HG03457 (cell line): ENCODE data around the gene GADL1.

Experiments
- ATAC-seq: cut with Tn5 transposase; IDR thresholded peaks from one replicate; pipeline ENCODE4 v1.9.1; 2021; ENCODE audit warnings: moderate number of reproducible peaks; ENCODE audit not compliant: unreplicated experiment

GADL1 gene

DNA sequence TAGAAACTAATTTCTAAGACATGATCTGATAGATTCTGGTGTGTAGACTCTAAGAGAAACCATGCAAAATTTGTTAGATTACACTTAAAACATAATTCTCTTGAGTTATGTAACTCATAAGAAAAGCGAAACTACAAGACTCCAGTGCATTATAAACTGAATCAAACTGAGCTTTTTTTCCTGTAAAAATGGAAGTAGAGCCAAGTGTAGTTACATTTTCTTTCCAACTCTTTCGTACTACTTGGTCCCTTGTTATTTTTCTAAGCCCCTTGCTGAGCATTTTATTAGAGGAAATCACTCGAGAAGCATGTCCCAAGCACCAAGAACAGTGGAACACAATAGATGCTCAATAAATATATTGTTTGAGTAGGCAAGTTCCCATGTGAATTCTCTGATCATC is 130.2 kb downstream of the GADL1 start:
- ATAC-seq = no peak

DNA sequence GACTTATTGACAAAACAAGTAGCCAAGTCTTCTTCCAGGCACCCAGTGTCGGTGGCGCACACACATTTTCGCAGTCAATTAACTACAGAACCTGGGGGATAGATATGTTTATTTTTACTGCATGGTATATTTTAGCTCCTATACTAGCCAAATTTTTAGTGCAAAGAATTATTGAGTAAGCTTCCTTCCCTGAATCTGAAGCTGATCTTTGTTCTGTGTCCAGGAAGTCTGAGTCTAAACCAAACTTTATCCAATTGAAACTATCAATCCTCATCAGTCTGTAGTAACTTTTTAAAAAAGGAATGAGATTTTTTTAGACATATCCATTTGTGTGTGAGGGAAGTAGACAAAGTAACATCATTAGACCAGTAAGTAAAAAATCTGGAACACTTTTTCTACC is 133.1 kb downstream of the GADL1 start:
- ATAC-seq = no peak

DNA sequence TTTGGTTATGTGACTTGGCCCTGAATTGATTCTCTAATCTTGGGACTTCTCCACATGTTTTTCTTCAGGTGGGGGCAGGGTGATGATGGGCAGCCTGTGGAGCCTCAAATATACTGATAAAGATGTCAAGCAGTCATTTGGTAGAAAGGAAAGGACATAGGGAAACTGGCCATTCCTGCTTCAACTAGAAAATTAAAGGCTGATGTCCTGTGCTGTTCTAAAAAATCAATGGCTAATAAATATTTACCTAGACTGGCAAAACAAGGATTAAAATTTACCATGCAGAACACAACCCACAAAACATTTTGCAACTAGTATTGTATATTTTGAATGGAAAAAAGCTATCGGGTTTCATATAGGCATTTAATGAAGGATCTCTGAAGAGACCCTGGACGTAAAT is 133.7 kb downstream of the GADL1 start:
- no peak for ATAC-seq

- ATAC-seq = no peak
Observed at GRCh38 chr3:30760040-30760695, 134.3 kb downstream of the GADL1 start.

DNA sequence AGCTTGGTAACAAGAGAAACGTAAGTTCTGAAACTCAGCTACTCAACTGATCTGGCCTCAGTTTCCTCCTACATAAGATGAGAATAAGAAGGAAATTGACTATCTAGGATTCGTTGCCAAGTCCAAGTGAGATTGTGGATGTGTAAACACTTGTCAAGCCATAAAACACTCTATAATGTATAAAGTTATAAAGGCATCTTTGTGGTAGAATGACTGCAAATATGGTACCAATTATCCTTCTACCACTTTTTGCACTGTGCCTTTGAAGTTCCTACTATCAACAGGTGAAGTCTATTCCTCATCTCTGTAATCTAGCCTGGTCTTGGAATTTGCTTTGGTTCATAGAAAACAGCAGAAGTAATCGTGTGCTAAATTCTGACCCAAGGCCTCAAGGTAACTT is 138.2 kb downstream of the GADL1 start:
- ATAC-seq = no peak

DNA sequence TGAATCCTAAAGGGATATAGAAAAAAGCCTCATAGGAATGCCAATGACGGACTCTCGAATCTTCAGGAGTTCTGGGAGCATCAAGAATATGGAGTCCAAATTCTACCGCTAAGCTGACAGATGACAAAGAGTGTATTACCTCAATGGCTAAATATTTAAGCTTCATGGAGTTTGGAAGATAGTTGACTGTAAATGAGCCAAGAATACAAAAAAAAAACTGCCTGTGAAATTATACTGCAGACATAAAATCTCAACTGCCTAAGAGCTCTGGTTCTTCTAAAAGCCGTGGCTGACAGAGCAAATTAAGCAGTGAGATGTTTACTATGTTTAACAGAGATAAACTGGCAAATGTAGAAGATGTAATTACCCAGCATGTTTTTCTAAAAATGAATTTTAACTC is 140.0 kb downstream of the GADL1 start:
- no peak for ATAC-seq

DNA sequence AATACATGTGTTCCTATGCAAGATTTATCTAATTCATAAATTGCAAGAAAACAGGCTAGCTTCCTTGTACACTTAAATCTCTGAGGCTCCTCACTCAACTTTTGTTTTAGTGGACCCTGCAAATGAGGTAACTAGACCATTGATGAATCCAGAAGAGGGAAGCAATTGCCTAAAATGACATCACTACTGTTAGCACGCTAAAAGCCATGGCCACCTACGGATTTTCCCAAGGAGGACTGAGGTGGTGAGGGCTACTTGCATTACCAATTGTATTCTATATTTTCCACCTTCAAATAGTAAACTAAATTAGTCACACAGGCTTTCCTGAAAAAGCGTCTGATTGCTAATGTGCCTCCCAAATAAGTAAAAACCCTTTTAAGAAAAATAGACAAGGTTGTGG is 140.7 kb downstream of the GADL1 start:
- no peak for ATAC-seq

DNA sequence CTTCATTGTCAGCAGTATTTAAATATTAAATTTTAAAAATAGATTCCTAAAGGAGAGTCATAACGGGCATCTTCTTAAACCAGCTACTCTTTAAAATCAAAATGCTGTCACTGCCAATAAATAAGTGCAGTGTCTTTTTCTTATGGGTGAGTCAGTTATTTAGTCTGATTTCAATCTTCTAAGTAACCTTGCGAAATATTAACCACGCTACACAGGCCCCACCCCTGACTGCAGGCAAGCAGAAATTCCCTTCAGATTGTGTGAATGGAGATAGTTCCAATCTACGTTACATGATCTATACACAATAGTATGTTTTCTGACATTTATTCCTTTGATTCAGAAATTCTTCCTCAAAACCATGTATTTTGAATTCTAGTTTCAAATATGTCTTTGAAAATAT is 141.5 kb downstream of the GADL1 start:
- ATAC-seq = no peak

GRCh38 chr3:30752491-30752890 is 142.0 kb downstream of the GADL1 start:
- ATAC-seq = no peak

DNA sequence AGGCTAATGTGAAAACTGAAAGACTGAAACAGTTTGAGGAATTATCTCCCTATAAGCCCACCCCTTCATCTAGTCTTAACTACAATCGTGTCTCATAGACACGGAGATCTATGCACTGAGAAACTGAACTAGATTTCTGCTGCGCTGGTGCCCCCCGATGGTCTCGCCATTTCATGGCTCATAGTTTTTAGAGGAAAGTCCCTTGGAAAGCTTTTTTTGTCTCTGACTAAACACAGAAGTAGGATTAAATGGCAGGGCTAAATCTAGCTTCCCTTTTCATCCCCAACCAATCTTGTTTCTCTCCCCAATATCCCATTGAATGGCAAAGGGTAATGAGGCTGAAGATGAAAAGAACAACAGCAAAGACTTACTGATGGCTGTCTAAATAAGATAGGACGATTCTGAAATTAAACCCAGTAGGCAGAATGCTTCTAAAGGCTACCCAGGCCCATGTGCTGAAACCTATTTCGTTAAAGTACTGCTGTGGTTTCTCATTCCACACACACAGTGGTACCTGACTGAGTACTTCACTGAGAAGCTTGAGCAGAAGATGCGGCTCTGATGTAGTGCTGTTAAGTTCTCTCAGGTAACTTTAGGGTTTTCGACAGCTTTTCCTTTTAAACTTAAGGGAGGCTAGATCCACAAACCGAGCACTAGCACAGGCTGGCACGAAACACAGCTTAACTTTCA is 142.7 kb downstream of the GADL1 start:
- ATAC-seq = no peak

DNA sequence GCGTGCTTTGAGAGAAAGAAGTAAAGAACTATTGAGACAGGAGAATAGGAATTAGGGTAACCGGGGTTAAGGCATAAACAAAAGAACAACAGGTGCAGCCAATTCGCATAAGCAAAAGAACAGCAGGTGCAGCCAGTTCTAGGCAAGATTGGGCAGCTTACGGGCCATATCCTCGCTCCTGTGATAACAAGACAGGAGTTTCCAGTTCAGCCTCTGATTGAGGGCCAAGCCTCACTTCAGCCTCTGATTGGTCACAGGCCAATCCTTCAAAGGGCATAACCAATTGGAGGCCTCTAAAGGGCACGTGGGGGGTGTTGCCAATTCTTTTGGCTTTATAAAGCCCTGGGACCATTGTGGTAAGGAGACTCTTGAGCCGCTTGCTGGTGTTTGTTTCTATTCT is 143.5 kb downstream of the GADL1 start:
- ATAC-seq = no peak

DNA sequence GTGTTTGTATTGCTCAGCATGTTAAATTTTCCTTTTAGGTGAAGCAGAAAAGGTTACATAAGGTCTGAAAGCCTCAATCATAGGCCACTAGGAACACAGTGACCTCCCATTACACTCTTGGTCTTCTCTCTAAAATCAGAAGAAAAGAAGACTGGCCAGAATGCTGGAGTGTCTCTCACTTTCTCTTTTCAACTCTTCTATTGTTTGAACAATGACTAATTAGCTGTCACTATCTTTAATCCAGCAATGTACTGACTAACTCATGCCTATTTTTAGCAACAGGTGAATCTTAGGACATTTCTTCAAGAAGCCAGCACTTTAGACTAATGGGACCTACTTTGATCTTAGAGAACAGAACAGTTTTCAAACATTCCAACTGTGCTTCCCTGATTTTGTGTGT is 145.2 kb downstream of the GADL1 start:
- no peak for ATAC-seq

DNA sequence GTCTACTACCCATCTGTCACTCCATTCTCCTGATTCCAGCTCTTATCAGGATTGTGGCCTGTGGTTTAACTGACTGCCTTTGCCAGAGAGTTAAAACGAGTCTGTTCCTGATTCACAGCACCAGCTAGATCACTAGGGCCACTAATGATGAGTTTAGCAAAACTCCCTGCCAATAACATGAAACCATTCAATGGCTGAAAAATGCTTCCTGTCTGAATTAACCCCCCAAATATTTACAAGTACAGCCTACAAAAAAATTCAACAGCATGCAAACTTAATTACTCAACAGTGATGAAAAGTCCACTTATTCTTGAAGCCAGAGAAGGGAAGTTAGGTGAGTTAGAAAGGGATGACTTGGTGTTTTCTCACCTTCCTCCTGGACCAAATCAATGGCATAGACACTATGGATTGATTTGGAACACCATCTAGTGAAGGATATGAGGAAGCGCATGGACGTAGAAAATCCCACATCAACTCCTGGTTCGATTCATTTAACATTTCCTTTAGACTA is 146.6 kb downstream of the GADL1 start:
- no peak for ATAC-seq

GRCh38 chr3:30743641-30744317 is 150.7 kb downstream of the GADL1 start:
- no peak for ATAC-seq

- no peak for ATAC-seq
Observed at GRCh38 chr3:30742796-30743619, 151.5 kb downstream of the GADL1 start.

- ATAC-seq = no peak
Observed at GRCh38 chr3:30741889-30742288, 152.6 kb downstream of the GADL1 start.

- ATAC-seq = no peak
Observed at GRCh38 chr3:30738605-30739004, 155.9 kb downstream of the GADL1 start.

GRCh38 chr3:30737743-30738499 is 156.5 kb downstream of the GADL1 start:
- ATAC-seq = no peak

GRCh38 chr3:30733696-30734095 is 160.8 kb downstream of the GADL1 start:
- ATAC-seq = no peak

- ATAC-seq = no peak
Observed at GRCh38 chr3:30733209-30733608, 161.3 kb downstream of the GADL1 start.

DNA sequence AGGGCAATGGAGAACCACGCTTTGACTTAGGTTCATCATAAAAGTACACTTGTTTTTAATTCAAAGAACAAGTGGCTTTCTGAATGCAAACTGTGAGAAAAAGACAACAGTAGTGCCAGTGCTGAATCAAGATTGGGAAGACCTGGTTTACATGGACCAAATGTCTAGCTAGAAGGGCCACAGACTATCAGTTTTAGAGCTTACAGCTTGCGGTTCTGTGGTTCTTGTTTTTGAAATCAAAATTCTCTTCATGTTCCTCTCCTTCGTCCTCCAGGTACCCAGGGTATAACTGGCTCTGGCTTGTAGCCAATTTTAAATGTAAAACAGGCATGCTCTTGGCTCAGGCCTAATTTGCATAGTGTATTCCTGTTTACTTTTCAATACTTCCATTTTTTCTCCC is 163.5 kb downstream of the GADL1 start:
- no peak for ATAC-seq
